CD4-positive, alpha-beta T cell (primary cell): Measurements from ENCODE around the gene HDAC7. TPM values are rescaled to one million over a fixed set of nuclear protein-coding genes. Genes with fewer than 3 reads are reported as not detected.

Experiments
- ATAC-seq: fragments of 200-7000 bp; cut with Tn5 transposase; one replicate; pipeline ENCODE4 v1.10.0; 2022; ENCODE audit warnings: mild to moderate bottlenecking; ENCODE audit not compliant: poor library complexity
- CTCF ChIA-PET: fragments of 350-600 bp; sonication (Branson Sonifier 250); formaldehyde crosslinking; loops from one replicate; lab custom pipeline; 2021; ENCODE audit warnings: antibody characterized with exemption, inconsistent platforms; lab: Charles Lee
- POLR2A ChIA-PET: fragments of 350-600 bp; sonication (Branson Sonifier 250); formaldehyde crosslinking; loops from one replicate; lab custom pipeline; 2021; ENCODE audit warnings: antibody characterized with exemption, inconsistent platforms; lab: Charles Lee
- DNase-seq, 14 experiments: peaks; one replicate each; pipeline ENCODE4 v3.0.0-alpha.2; 2013 to 2020; ENCODE audit warnings: mixed read lengths in 2 of 14
- H3K27ac ChIP-seq, 2 donors: one replicate each; pipeline versions ENCODE4 v1.5.1 to v1.7.0; 2013; ENCODE audit warnings: low read length in 2 of 2, low read depth in 1 of 2, mild to moderate bottlenecking in 1 of 2
- H3K27me3 ChIP-seq, 2 experiments: 1 replicate in 1 of 2; 2 replicates in 1 of 2; pipeline versions ENCODE4 v1.6.1 to v1.7.0; 2013; ENCODE audit warnings: low read length in 2 of 2, control low read depth in 1 of 2, mild to moderate bottlenecking in 1 of 2, moderate library complexity in 1 of 2; ENCODE audit not compliant: insufficient read depth in 2 of 2, control insufficient read depth in 1 of 2
- H3K36me3 ChIP-seq: one replicate; pipeline ENCODE4 v1.6.1; 2013; ENCODE audit warnings: low read length, control low read depth; ENCODE audit not compliant: insufficient read depth
- H3K4me1 ChIP-seq: one replicate; pipeline ENCODE4 v1.6.1; 2013; ENCODE audit warnings: low read length, control low read depth; ENCODE audit not compliant: insufficient read depth
- H3K4me3 ChIP-seq: one replicate; pipeline ENCODE4 v1.5.1; 2013; ENCODE audit warnings: mild to moderate bottlenecking, low read length, moderate library complexity
- H3K9me3 ChIP-seq, 2 experiments: 1 replicate in 1 of 2; 2 replicates in 1 of 2; pipeline versions ENCODE4 v1.6.1 to v1.7.0; 2013; ENCODE audit warnings: low read length in 2 of 2, mild to moderate bottlenecking in 2 of 2, control low read depth in 1 of 2, moderate library complexity in 1 of 2; ENCODE audit not compliant: control insufficient read depth in 1 of 2, insufficient read depth in 1 of 2
- H3K27ac Mint-ChIP-seq: one replicate; pipeline ENCODE4 v1.8.0; 2020; ENCODE audit warnings: mixed read lengths
- H3K27me3 Mint-ChIP-seq: one replicate; pipeline ENCODE4 v1.8.0; 2021; ENCODE audit warnings: mixed read lengths
- H3K36me3 Mint-ChIP-seq: one replicate; pipeline ENCODE4 v1.8.0; 2021; ENCODE audit warnings: low read depth, mixed read lengths
- H3K4me1 Mint-ChIP-seq: one replicate; pipeline ENCODE4 v1.8.0; 2021; ENCODE audit warnings: low read depth, mixed read lengths
- H3K4me3 Mint-ChIP-seq: one replicate; pipeline ENCODE4 v1.8.0; 2020; ENCODE audit warnings: mild to moderate bottlenecking, mixed read lengths
- H3K9me3 Mint-ChIP-seq: one replicate; pipeline ENCODE4 v1.8.0; 2020; ENCODE audit warnings: mixed read lengths
- intact Hi-C, 2 experiments: fragments of 100-400 bp; cut with DNase I in 1 of 2; cut with micrococcal nuclease in 1 of 2; formaldehyde crosslinking; loops; one replicate each; pipeline versions ENCODE4 v1.15.1 to v1.9.0; 2023 to 2025; cut with DNase I, micrococcal nuclease
- total RNA-seq, 174 experiments: library from RNA in 2 of 174; stranded (reverse) in 2 of 174; gene quantifications; one replicate each; pipeline ENCODE4 v1.2.3 and lab custom pipeline; 2021 to 2026
- TF ChIP-seq, protein P1 (sequence below): fragments of 200-600 bp; IDR thresholded peaks from one replicate; pipeline ENCODE4 v1.8.0; 2022; ENCODE audit warnings: antibody characterized with exemption, mild to moderate bottlenecking

The HDAC7 gene
- total RNA-seq, 2 experiments from 2014 or later = 116 to 122 TPM

DNA sequence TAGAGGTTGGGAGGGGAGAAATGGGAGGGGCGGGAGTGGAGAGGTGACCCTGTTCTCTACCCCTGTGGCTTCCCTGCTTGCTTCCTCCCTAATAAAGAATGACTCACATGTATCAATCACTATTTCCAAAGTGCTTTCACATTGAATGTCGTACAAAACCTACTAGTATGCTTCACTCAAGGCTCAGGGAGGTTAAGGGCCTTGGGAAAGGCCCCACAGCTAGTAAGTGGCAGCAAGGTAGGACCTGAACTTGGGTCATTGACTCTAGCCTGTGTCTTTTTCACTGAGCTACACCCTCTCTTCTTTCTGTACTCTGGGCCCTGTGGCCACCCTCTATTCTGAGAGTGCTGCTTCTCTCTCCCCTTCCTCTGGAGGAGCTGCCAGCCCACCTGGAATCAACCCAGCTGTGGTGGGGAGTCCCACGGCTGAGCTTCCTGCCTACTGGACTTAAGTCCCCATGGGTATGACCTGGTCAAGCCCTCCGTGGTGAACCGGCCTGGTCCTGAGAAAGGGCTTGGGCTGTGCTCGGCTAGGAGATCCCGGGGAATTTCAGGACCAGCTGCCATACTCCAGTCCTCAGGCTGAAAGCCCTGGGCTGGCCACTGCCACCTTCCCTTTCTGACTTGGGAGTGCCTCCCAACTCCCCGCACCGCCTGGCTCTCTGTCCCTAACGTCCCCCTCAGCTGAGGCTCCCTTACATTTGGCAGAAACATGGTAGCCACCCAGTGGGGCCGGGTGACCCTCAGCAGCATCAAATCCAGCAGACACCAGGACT is 33.6 kb downstream of the HDAC7 start:
- H3K4me3 ChIP-seq = no peak overlapping the region
- CTCF ChIA-PET = interaction anchor here (3.3 kb wide), 1 partner anchor 53 kb away, joined by 10 read pairs; no protein-coding TSS in a partner anchor

DNA sequence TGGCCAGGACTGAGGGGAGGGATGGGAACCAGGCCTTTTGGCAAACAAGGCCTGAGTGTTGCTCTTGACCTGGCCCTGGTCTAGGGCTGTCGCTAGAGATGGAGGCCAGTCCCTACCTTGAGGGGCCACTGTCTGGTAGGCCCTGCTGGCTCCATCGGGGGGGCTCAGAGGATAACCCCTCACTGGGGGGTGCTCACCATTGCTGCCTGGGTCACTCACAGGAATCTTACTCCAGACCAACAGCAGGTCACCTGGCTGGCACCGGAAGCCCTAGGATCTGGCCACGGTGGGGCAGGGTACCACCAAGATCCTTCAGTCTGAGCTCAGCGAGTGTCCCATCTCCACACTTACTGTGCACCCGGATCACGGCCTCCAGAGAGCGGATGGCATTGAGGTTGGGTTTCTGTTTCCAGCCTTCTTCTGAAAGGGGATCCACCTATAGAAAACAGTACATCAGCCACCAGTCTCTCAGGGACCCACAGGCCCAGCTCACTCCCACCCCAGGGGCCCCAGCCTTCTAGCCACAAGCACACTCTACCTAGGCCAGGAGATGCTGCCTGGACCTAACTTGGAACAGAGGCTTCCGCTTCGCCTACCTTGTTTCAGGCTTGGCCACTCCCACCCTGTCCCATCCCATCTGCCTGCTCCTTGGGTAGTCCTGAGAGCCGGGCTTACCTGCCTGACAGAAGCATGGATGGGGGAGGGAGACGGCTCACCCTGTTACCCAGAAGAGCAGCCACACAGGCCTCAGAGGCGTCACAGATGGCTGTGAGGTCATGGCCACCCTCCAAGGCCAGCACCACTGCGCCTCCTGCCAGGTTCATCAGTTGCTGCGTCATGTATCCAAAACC is 34.4 kb downstream of the HDAC7 start:
- no peak for ATAC-seq
- H3K27ac ChIP-seq = no peak overlapping the region
- Mint-ChIP-seq H3K4me1 (no peaks in the 10 kb centered on the region), H3K36me3 (peaks cover 71% of the 10 kb centered on the region), H3K27ac (no peak overlapping the region), H3K27me3 (no peaks in the 10 kb centered on the region), H3K9me3 (no peaks in the 10 kb centered on the region), H3K4me3 (no peak overlapping the region)
- no peaks in the 10 kb centered on the region for H3K9me3 ChIP-seq
- H3K4me1 ChIP-seq = no peaks in the 10 kb centered on the region
- intact Hi-C loops = no loop called here
- ChIA-PET CTCF (interaction anchor here (3.3 kb wide), 1 partner anchor 53 kb away, joined by 10 read pairs; no protein-coding TSS in a partner anchor), POLR2A (interaction anchor here (0.9 to 1.1 kb wide), 2 partner anchors 12 to 44 kb away, joined by 3 read pairs; partner anchors contain the start of gene SLC48A1)
- H3K4me3 ChIP-seq = no peak overlapping the region
- TF ChIP-seq, protein P1, sequence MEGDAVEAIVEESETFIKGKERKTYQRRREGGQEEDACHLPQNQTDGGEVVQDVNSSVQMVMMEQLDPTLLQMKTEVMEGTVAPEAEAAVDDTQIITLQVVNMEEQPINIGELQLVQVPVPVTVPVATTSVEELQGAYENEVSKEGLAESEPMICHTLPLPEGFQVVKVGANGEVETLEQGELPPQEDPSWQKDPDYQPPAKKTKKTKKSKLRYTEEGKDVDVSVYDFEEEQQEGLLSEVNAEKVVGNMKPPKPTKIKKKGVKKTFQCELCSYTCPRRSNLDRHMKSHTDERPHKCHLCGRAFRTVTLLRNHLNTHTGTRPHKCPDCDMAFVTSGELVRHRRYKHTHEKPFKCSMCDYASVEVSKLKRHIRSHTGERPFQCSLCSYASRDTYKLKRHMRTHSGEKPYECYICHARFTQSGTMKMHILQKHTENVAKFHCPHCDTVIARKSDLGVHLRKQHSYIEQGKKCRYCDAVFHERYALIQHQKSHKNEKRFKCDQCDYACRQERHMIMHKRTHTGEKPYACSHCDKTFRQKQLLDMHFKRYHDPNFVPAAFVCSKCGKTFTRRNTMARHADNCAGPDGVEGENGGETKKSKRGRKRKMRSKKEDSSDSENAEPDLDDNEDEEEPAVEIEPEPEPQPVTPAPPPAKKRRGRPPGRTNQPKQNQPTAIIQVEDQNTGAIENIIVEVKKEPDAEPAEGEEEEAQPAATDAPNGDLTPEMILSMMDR = no peak
- H3K36me3 ChIP-seq = peaks cover 75% of the 10 kb centered on the region
- H3K27me3 ChIP-seq = no peaks in the 10 kb centered on the region
- no peak for DNase-seq

More for the DNA sequence above, 33.6 kb downstream of the HDAC7 start:
- POLR2A ChIA-PET = interaction anchor here (0.8 to 1.1 kb wide), 2 partner anchors 45 to 47 kb away, joined by 3 read pairs; no protein-coding TSS in a partner anchor
- no peaks in the 10 kb centered on the region for H3K27me3 Mint-ChIP-seq
- DNase-seq = no peak
- peak overlapping the region; percentile 7 for H3K27ac Mint-ChIP-seq
- Histone ChIP-seq H3K27me3 (no peaks in the 10 kb centered on the region), H3K4me1 (no peaks in the 10 kb centered on the region), H3K27ac (no peak overlapping the region), H3K36me3 (peaks cover 83% of the 10 kb centered on the region), H3K9me3 (no peaks in the 10 kb centered on the region)
- no peak overlapping the region for H3K4me3 Mint-ChIP-seq
- H3K36me3 Mint-ChIP-seq = peaks cover 79% of the 10 kb centered on the region
- no peaks in the 10 kb centered on the region for H3K4me1 Mint-ChIP-seq
- ATAC-seq = no peak
- TF ChIP-seq, protein P1 = no peak
- intact Hi-C loops = no loop called here
- H3K9me3 Mint-ChIP-seq = no peaks in the 10 kb centered on the region
